NCI-H2107 (cell line): ENCODE data around the gene KRT6A.
"Not testable (repeated sequence)": the region's sequence is repeated elsewhere in the genome, so short reads cannot be mapped to it uniquely, and the experiment has no call there.

Source experiments
- DNase-seq: peaks from one replicate; lab custom pipeline; 2025; lab: John Stamatoyannopoulos, UW

Gene KRT6A

DNA sequence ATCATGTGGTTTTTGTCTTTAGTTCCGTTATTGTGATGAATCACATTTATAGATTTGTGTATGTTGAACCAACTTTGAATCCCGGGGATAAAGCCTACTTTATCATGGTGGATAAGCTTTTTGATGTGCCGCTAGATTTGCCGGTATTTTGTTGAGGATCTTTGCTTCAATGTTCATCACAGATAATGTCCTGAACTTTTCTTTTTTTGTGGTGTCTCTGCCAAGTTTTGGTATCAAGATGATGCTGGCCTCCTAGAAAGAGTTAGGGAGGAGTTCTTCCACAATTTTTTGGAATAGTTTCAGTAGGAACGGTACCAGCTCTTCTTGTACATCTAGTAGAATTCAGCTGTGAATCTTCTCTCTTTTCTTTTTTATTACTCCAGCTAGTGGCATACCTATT, 34.2 kb downstream of the KRT6A start:
- no peak for DNase-seq

DNA sequence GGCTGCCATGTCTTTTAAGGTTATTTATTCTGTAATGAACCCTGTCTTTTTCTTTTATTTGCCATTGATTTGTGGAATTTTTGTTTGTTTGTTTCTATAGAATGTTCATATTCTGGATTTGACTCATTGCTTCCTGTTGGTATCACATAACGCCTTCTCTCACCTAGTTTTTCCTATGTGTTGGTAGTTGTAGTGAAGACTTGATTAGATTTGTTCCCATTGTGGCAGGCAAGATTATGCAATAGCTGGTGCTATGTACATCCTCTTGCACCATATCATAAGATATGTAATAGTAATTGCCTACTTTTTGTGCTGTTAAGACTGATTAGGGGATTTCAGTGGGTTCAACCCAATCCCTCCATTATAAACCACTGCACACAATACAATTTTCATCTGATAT, 37.2 kb downstream of the KRT6A start:
- no peak for DNase-seq

DNA sequence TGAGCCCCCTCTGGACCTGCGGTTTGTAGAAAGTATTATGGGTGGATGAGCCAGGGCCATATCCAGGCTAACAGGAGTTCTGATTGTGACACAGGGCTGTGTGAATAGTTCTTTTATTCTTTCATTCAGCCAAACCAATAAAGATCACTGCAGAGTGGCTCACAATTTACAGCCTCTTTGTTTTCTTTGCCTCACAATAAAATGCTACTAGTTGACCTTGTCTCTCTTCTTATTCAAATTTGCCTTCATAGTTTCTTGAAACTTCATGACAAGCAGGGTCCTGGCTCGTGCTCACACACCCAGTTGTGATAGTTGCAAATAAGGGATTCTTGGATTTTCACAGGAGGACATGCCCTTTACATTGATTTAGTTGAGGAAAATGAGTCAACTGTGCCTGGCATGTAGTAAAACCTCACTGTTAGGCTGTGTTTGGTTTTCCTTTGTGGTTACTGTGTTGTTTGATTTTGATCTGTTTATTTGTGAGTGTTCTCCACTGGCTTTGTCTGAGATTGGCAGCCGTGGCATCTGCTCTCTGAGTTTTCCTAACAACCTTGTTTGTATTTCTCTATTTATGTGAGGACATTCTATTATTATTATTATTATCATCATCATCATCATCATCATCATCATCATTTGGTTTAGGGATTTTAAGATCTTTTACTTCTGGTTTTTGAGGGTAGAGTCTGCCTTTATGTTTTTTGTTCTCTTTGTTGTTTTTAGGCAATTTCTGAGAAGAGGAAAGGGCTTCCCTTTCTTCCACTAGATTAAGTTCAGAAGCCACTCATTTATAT, 38.5 kb downstream of the KRT6A start:
- no peak for DNase-seq

DNA sequence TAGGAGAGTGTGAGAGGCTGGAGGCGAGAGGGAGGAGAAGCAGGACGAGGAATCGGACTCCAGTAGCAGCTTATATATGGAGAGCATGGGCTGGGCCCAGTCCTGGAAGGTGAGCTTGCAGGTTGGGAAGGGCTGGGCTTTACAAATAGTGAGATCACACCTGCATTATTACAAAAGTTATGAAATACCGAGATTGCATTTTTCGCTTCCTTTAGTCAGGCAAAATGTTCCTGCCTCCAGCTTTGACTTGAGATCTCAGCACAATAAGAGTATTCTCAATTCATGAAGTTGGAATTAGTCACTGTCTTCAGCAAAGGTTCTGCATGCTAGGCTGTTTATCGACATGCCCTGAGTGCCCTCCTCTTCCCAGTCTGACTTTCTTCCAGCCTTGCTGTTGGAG, 41.0 kb downstream of the KRT6A start, which contains the start of gene KRT6B:
Gene KRT6B (minus strand): TSS at position 46 of the 400 bp plus-strand sequence. CDS start 68 bp downstream, outside the sequence.
- no peak for DNase-seq

DNA sequence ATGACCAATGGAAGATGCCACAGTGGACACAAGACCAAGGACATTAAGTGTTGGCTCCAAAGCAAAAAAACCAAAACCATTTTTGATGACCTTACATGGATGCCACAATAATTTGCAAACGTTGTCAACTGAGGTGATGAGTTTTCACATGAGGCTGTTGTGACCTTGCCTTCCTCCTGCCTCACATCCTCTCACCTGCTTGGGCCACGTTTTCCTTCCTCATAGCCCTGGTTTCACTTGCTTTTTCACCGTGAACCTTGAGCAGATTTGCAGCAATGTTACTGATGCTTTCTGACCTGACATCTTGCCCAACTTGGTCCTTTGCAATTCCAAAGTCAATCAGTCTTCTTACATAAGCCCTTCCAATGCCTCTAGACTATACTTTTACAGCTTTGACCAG, 44.8 kb downstream of the KRT6A start:
- no peak for DNase-seq

DNA sequence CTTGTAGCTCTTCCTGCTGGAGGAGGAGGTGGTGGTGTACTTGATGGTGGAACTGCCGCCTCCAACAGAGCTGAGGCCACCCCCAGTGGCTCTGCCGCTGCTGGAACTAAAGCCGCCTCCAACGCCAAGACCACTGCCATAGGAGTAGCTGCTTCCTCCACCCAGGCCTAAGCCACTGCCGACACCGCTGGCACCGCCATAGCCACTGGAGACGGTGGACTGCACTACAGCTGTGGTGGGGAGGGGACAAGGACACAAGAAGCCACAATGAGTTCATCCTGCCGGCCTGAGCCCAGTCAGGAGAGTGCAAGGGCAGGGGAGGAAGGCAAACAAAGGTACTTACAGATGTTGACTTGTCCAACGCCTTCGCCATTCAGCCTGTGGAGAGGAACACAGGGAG, 45.9 kb downstream of the KRT6A start:
- not testable (repeated sequence) for DNase-seq

DNA sequence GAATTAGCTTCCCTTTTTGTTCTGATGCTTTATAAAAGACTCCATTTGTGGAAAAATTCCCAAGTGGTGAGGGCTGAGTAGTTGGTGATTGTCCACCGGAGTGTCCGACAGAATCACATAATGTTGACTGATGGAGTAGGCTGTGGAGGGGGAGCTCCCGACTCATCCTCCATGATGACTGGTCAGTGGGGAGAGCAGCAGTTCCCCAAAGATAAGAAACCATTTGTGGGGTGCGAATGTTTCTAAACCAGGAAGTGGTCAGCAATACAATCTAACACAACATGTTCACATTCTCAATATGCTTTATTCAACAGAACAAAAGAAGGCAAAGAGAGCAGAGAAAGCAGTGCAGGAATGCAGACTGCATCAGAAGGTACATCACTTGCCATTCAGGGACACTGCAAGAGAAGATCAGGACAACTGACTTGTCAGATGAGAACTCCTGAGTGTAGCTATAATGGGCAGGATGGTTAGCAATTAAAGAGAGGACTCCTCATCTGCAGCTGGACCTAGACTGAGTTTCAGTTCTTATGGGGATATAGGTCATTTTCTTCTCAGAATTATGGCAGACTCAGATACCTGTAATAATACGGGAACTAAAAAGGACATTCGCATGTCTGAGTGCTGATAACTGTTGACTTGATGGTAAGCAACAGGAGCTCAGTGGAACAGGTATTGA, 46.6 kb downstream of the KRT6A start:
- no peak for DNase-seq

DNA sequence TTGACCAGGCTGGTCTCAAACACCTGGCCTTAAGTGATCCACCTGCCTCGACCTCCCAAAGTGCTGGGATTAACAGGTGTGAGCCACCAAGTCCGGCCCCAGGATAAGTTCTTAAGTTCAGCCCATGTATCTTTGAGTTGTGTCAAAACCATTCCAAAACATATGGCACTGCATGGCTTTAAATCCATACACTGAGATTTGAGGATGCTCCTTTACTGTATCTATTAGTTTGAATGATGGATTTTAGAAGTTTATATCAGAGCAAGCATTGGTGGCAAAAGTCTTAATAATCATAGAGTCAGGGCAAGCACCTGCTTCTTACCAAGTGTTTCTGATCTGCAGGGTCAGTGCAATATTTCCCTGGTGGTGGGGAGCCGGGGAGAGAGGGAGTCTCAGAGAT, 47.2 kb downstream of the KRT6A start:
- no peak for DNase-seq

DNA sequence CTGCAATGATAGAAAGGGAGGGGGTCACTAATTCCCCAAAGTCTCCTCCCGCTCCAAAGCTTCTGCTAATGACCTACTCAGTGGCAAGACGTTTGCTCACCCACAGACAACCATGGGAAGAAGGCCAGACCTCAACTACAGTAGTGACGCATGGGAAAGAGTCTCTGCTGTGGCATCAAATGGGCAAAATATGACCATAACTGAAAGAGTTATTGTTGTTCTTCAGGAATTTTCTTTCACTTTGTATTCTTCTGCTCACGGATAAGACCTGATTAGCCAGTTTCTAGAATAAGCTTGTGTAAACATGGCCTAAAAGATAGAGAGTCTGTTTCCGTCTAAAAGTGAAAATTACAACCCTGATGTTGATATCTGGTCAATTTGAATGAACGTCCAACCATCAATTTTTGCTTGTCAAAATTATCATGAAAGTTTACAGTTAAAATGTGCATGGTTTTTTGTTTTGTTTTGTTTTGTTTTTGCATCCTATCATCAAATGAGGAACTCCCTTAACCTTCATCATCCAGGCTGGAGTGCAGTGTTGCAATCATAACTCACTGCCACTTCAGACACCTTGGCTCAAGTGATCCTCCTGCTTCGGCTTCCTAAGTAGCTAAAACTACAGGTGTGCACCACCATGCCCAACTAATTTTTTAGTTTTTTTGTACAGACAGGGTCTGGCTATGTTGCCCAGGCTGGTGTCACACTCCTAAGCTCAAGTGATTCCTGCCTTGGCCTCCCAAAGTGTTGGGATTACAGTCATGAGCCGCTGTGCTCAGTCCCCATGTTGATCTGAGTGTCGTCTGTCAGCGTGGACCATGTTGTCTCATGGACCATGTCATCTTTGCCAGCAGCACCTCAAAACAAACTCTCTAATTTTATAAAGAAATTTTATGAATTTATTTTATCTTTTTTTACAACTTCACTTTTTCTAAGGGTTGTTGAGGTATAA, 48.1 kb downstream of the KRT6A start:
- DNase-seq: no peak

DNA sequence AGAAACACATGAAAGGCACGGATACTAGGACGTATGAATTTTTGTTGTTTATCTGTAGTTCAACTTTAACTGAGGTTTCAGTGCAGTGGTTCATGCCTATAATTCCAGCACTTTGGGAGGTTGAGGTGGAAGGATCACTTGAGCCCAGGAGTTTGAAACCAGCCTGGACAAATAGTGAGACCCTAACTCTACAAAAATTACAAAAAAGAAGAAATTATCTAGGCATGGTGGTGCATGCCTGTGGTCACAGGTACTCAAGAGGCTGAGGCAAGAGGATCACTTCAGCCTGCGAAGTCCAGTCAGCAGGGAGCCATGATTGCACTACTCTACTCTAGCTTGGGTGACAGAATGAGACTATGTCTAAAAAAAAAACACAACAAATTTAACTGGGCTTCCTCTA, 49.1 kb downstream of the KRT6A start:
- DNase-seq: no peak

DNA sequence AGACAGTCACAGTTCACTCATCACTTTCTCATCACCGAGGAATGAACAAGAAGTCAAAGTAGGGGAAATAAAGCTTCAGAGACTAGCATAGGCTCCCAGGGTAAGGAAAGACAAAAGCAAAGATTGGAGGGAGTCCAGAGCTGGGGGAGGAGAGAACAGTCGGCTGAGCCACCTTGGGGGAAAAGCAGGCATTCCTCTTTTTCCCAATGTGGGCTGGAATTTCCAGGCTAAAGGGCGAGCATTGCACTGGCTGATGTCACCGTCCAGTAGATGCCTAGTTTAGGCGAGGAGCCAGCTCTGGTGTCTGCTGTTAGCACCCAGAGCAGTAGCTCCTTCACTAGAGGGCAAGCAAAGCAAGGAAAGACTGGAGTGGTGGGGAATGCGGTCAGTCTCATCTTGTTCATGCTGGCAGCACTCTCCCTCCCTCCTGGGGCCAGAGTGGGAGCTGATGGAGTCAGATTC, 50.4 kb downstream of the KRT6A start:
- no peak for DNase-seq

DNA sequence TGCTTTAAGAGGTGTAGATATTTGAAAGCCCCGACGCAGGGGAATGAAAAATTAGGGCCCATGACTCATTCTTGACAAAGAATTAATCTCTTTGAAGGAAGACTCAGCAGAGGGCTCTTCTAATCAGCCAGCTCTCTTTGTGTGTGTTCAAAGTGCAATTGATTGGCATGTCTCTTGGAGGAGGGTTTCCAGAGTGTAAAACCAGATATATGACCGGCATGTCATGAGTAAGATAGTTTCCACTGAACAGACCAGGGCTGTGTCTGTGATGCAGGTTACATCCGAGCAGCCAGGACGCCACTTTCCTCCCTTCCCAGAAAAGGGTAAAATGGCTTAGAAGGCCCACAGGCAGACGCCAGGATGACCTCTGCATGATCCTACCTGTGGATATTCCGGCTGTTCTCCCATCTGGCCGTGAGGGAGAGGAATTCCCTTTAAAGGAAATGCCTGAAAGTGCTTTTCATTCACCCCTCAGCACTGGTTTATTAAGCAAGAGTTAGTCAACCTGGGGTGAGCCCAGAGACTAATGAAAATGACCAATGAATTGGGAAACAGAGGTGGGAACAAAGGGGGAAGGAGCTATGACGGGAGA, 51.6 kb downstream of the KRT6A start:
- no peak for DNase-seq

DNA sequence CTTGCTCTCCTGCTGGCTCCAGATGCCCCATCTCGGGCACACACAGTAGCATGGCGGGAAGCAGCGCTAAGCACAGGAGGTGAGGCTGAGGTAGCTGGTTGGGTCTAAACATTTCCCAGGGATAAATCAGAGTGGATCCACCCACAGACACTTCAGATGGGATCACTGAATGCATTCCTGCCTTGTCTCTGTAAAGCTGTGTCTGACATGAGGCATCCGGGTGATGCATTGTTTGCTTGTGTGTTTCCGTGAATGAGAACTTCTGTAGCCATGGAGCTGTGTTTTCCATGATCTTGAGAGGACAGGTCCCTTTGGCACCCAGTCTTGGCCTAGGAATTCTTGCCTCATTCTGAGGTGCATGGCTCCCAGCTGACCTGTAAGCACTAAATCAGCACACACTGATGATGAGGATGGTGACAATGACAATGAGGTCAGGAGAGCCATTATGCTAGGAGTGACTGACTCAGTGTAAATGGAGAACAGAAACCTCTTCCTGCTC, 52.2 kb downstream of the KRT6A start:
- DNase-seq: no peak

DNA sequence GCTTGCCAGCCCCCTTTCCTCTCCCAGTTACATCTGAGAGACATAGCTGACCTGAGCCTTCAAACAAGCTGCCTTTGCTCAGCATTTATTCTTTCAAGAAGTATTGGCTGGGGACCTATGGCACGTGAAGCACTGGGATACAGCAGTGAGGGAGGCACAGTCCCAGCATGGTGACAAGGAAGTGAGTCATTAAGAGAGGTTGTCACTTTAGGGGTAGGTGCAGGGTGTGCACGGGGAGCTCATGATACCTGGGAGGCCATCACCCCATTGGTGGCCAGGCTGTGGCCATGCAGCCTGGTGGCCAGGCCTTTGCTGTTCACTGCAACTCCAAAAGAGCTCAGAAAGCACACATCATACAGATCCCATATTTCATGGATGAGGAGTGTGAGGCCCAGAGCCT, 53.2 kb downstream of the KRT6A start:
- no peak for DNase-seq

DNA sequence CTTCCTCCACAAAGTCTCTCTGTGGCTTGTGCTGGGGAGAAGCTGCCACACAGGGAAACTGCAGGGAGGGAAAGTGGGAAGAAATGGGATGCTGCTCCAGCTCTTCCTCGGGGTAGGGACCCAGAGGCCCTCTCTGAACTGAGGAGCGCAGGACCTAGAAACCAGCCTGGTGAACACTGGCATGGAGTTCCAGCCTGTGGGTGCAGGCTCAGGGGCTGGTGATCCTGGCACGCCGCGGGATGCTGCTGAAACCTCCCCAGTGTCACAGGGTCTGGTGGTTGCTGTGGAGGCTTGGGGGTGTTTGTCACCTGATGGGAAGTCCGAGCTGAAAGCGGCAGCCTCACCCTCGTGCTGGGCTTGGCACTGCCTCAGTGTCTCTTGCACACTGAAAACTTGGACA, 53.6 kb downstream of the KRT6A start:
- DNase-seq: no peak

DNA sequence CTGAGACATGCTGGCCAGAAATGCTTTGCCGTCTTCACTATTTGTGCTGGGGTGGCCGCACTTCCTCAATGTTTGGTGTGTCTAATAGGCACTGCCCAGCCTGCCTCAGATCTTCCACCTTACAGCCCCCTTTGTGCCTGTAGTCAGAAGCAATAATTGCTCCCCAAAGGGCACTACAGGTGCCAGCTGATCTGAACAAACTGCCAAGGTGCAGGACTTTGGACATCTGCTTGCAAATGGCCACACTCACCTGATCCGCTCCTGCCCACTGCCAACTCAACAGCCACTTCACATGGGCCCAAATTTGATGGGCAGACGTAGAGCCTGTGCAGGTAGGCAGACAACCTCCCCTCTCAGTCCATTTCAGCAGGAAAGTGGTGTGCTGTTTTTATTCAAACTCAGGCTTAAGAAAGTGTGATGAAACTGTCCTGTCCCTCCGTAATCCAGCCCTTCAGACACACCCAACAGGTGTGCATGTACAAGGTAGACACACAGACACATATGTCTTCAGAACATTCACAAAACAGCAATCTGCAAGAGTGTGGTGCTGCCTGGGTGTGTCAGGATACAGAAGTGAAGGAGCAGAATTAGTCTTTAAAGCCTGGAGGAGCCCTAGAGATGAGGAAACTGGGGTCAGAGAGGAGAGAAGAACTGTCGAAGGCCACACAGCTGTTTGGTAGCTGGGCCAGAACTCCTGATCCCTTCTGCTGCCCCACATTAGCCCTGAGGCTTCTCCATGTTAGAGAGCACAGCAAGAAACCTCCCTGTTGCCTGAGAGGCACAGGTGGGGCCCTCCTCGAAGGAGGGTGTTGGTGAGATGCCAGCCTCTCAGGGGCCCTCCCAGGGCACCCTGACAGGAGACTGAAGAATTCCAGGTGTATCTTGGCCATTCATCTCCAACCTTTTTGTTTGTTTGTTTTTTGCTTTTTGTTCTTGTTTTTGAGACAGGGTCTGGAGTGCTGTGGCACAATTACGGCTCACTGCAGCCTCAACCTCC, 54.5 kb downstream of the KRT6A start:
- DNase-seq: no peak

DNA sequence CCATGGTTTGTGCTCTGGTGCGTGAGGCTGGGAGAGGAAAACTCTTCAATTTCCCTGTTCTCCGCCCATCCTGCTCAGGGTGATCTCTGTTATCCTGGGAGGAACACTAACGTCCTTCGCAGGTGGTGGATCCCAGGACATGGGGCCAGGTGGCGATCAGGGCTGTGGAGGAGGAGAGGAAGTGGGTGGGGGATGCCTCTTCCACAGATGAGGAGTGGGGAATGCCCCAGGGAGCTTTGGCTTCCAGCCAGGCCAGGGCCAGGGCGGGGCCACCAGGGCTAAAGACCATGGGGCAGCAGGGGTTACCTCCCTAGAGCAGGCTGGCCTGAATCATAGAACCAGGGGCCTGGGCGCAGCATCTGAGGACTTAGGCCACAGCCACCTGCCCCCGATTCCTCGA, 55.5 kb downstream of the KRT6A start:
- DNase-seq: no peak
